Astrocyte (in vitro differentiated cells and primary cell): ENCODE measurements around the gene MRNIP. TPM values are rescaled to one million over a fixed set of nuclear protein-coding genes. Genes with fewer than 3 reads are reported as not detected.

Experiments used
- DNase-seq: peaks from one replicate; pipeline ENCODE4 v3.0.0-alpha.2; 2010; ENCODE audit warnings: low read depth
- FAIRE-seq: peaks from 2 replicates; lab custom pipeline; 2011; peaks lifted over from hg19 to GRCh38; lab: Jason Lieb, UNC
- H2AFZ ChIP-seq: 2 replicates; pipeline ENCODE4 v1.6.0; 2012; ENCODE audit warnings: low read depth, low read length, inconsistent platforms
- H3K27ac ChIP-seq: 2 replicates; pipeline ENCODE4 v1.5.1; 2011; ENCODE audit warnings: low read depth, low read length, inconsistent platforms
- H3K27me3 ChIP-seq: 2 replicates; pipeline ENCODE4 v1.6.0; 2011; ENCODE audit warnings: low read length, inconsistent platforms; ENCODE audit not compliant: insufficient read depth
- H3K36me3 ChIP-seq: 2 replicates; pipeline ENCODE4 v1.5.1; 2011; ENCODE audit warnings: low read length, inconsistent platforms; ENCODE audit not compliant: insufficient read depth
- H3K4me1 ChIP-seq: 2 replicates; pipeline ENCODE4 v1.5.1; 2011; ENCODE audit warnings: low read length, inconsistent platforms; ENCODE audit not compliant: insufficient read depth
- H3K4me2 ChIP-seq: 2 replicates; pipeline ENCODE4 v1.6.0; 2012; ENCODE audit warnings: low read length, inconsistent platforms
- H3K4me3 ChIP-seq: 2 replicates; pipeline ENCODE4 v1.5.1; 2011; ENCODE audit warnings: low read depth, mild to moderate bottlenecking, low read length, inconsistent platforms; ENCODE audit not compliant: insufficient read depth
- H3K79me2 ChIP-seq: 2 replicates; pipeline ENCODE4 v1.6.0; 2012; ENCODE audit warnings: mild to moderate bottlenecking, low read length, inconsistent platforms; ENCODE audit not compliant: insufficient read depth
- H3K9ac ChIP-seq: 2 replicates; pipeline ENCODE4 v1.6.0; 2012; ENCODE audit warnings: mild to moderate bottlenecking, low read length, inconsistent platforms
- H3K9me3 ChIP-seq: 2 replicates; pipeline ENCODE4 v1.5.1; 2012; ENCODE audit warnings: low read depth, mild to moderate bottlenecking, low read length, inconsistent platforms; ENCODE audit not compliant: insufficient read depth
- H4K20me1 ChIP-seq: 2 replicates; pipeline ENCODE4 v1.6.0; 2012; ENCODE audit warnings: low read length, inconsistent platforms; ENCODE audit not compliant: insufficient read depth
- H3K27ac Mint-ChIP-seq: one replicate; pipeline ENCODE4 v1.8.0; 2021; ENCODE audit warnings: mild to moderate bottlenecking, mixed read lengths; ENCODE audit not compliant: unreplicated experiment
- H3K27me3 Mint-ChIP-seq: one replicate; pipeline ENCODE4 v1.8.0; 2021; ENCODE audit warnings: low read depth, mixed read lengths; ENCODE audit not compliant: unreplicated experiment
- H3K36me3 Mint-ChIP-seq: one replicate; pipeline ENCODE4 v1.8.0; 2021; ENCODE audit warnings: low read depth, mixed read lengths; ENCODE audit not compliant: unreplicated experiment
- H3K4me1 Mint-ChIP-seq: one replicate; pipeline ENCODE4 v1.8.0; 2021; ENCODE audit warnings: low read depth, mixed read lengths; ENCODE audit not compliant: unreplicated experiment
- H3K4me3 Mint-ChIP-seq: one replicate; pipeline ENCODE4 v1.8.0; 2021; ENCODE audit warnings: mild to moderate bottlenecking, moderate library complexity, mixed read lengths; ENCODE audit not compliant: unreplicated experiment
- H3K9me3 Mint-ChIP-seq: one replicate; pipeline ENCODE4 v1.8.0; 2021; ENCODE audit warnings: mild to moderate bottlenecking, mixed read lengths; ENCODE audit not compliant: unreplicated experiment
- CTCF ChIP-seq: IDR thresholded peaks from 2 replicates; pipeline ENCODE4 v1.5.1; 2011; ENCODE audit warnings: low read depth, mild to moderate bottlenecking, inconsistent platforms, low read length, moderate library complexity; ENCODE audit not compliant: insufficient read depth
- EZH2 ChIP-seq: IDR thresholded peaks from 2 replicates; pipeline ENCODE4 v1.6.1; 2012; ENCODE audit warnings: mild to moderate bottlenecking, low read length, inconsistent platforms; ENCODE audit not compliant: insufficient read depth
- total RNA-seq: library from RNA; stranded (reverse); gene quantifications from 2 replicates; pipeline ENCODE4 v1.2.1, GENCODE V29; 2021

Gene MRNIP
- total RNA-seq, 1 donor from 2014 or later = 20.7 TPM

- H4K20me1 ChIP-seq = peaks cover 49% of the 10 kb centered on the region
- DNase-seq (peak; percentile 50), FAIRE-seq (no peak)
- H3K27me3 Mint-ChIP-seq = no peaks in the 10 kb centered on the region
- H3K27ac Mint-ChIP-seq = peak within 1 kb of the TSS; percentile 96
- peak within 1 kb of the TSS; percentile 71 for H2AFZ ChIP-seq
- peaks cover 18% of the 10 kb centered on the region for H3K36me3 Mint-ChIP-seq
- TF ChIP-seq CTCF = no peak
- TF ChIP-seq EZH2 = no peak
- peaks cover 59% of the 10 kb centered on the region for H3K79me2 ChIP-seq
- H3K9me3 Mint-ChIP-seq = no peaks in the 10 kb centered on the region
- H3K4me1 ChIP-seq = peaks cover 48% of the 10 kb centered on the region
- H3K9ac ChIP-seq = peak within 1 kb of the TSS; percentile 97
- H3K27me3 ChIP-seq = no peaks in the 10 kb centered on the region
- peak within 1 kb of the TSS; percentile 84 for H3K4me2 ChIP-seq
- H3K9me3 ChIP-seq = no peaks in the 10 kb centered on the region
- peak within 1 kb of the TSS; percentile 96 for H3K27ac ChIP-seq
- peak within 1 kb of the TSS; percentile 92 for H3K4me3 Mint-ChIP-seq
- peak within 1 kb of the TSS; percentile 74 for H3K4me3 ChIP-seq
- peaks cover 28% of the 10 kb centered on the region for H3K4me1 Mint-ChIP-seq
- H3K36me3 ChIP-seq = peaks cover 19% of the 10 kb centered on the region
These were observed 37.9 kb downstream of the MRNIP start, which contains the start of gene SQSTM1 for GRCh38 chr5:179820483-179821297. Gene SQSTM1, plus strand, starts transcription at chr5:179820905. Its CDS starts 32 bp downstream, at chr5:179820937.

- H3K9me3 ChIP-seq = no peaks in the 10 kb centered on the region
- peak overlapping the region; percentile 84 for H3K4me2 ChIP-seq
- no peaks in the 10 kb centered on the region for H3K27me3 ChIP-seq
- H4K20me1 ChIP-seq = peaks cover 44% of the 10 kb centered on the region
- Mint-ChIP-seq H3K4me1 (peaks cover 24% of the 10 kb centered on the region), H3K27me3 (no peaks in the 10 kb centered on the region), H3K9me3 (no peaks in the 10 kb centered on the region), H3K27ac (peak overlapping the region; percentile 88), H3K4me3 (peak overlapping the region; percentile 77), H3K36me3 (peaks cover 19% of the 10 kb centered on the region)
- H3K27ac ChIP-seq = peak overlapping the region; percentile 96
- peak overlapping the region; percentile 74 for H3K4me3 ChIP-seq
- no peak overlapping the region for H2AFZ ChIP-seq
- H3K79me2 ChIP-seq = peaks cover 53% of the 10 kb centered on the region
- H3K36me3 ChIP-seq = peaks cover 13% of the 10 kb centered on the region
- DNase-seq (no peak), FAIRE-seq (no peak)
- H3K9ac ChIP-seq = peak overlapping the region; percentile 97
- H3K4me1 ChIP-seq = peaks cover 47% of the 10 kb centered on the region
- TF ChIP-seq EZH2 (no peak), CTCF (no peak)
These were observed 38.5 kb downstream of the MRNIP start for GRCh38 chr5:179820127-179820482.
